PFSK-1 (cell line): ENCODE data around the gene CFAP410.

Experiments
- FOXP2 ChIP-seq: optimal IDR thresholded peaks from 2 replicates; pipeline ENCODE3; 2011; ENCODE audit warnings: borderline replicate concordance, control low read depth, inconsistent platforms; ENCODE audit not compliant: insufficient read depth; ENCODE audit errors: extremely low read length, extremely low read depth
- POLR2AphosphoS5 ChIP-seq: IDR thresholded peaks from 2 replicates; pipeline ENCODE4 v1.6.1; 2012; ENCODE audit warnings: low read depth, mild to moderate bottlenecking, control low read depth, low read length, moderate library complexity
- REST ChIP-seq, 2 experiments: IDR thresholded peaks; 2 replicates each; pipeline versions ENCODE4 v1.6.1 to v1.8.0; 2011 to 2012; ENCODE audit warnings: low read depth in 2 of 2, low read length in 2 of 2, control low read depth in 1 of 2, inconsistent platforms in 1 of 2, mild to moderate bottlenecking in 1 of 2, moderate library complexity in 1 of 2; ENCODE audit not compliant: insufficient read depth in 1 of 2
- SIN3A ChIP-seq: IDR thresholded peaks from 2 replicates; pipeline ENCODE4 v1.6.1; 2012; ENCODE audit warnings: mild to moderate bottlenecking, low read length, moderate library complexity, borderline replicate concordance; ENCODE audit not compliant: insufficient read depth
- TAF1 ChIP-seq: IDR thresholded peaks from 2 replicates; pipeline ENCODE4 v1.6.1; 2012; ENCODE audit warnings: low read length, control low read depth, borderline replicate concordance; ENCODE audit not compliant: insufficient read depth

GRCh38 chr21:44329086-44329889 is 9.9 kb downstream of the CFAP410 start:
- TF ChIP-seq POLR2AphosphoS5 (no peak; the same call in 1 of the 2 replicates), TAF1 (no peak), REST (IDR thresholded peaks at IDR 0.05; ENCODE audit: insufficient read depth in 1 of 2, low read depth in 2 of 2, low read length in 2 of 2) (no peak), SIN3A (no peak), FOXP2 (no peak)
